Transverse colon (tissue), 4 donors: ENCODE measurements around the gene IL1R1. TPM values are rescaled to one million over a fixed set of nuclear protein-coding genes. Genes with fewer than 3 reads are reported as not detected.

Experiments used
- DNase-seq: peaks from one replicate; pipeline ENCODE4 v3.0.0-alpha.2; 2019
- H3K27ac ChIP-seq, 4 donors: fragments of 200-600 bp; sonication (generic); 2 replicates each; pipeline ENCODE4 v1.5.1; 2016 to 2018; ENCODE audit warnings: inconsistent platforms in 4 of 4
- H3K27me3 ChIP-seq: fragments of 200-600 bp; sonication (generic); 2 replicates; pipeline ENCODE4 v1.5.1; 2017; ENCODE audit warnings: inconsistent platforms
- H3K36me3 ChIP-seq, 4 donors: fragments of 200-600 bp; sonication (generic); 2 replicates each; pipeline ENCODE4 v1.5.1; 2017 to 2019; ENCODE audit warnings: inconsistent platforms in 4 of 4
- H3K4me1 ChIP-seq, 4 donors: fragments of 200-600 bp; sonication (generic); 2 replicates each; pipeline ENCODE4 v1.5.1; 2017 to 2020; ENCODE audit warnings: inconsistent platforms in 4 of 4
- H3K4me3 ChIP-seq, 4 donors: fragments of 200-600 bp; sonication (generic); 1 replicate in 1 of 4; 2 replicates in 3 of 4; pipeline versions ENCODE4 v1.5.1 to v1.6.1; 2017 to 2019; ENCODE audit warnings: inconsistent platforms in 4 of 4
- H3K9me3 ChIP-seq, 2 donors: fragments of 200-600 bp; sonication (generic); 2 replicates each; pipeline ENCODE4 v1.5.1; 2017 to 2019; ENCODE audit warnings: inconsistent platforms in 2 of 2
- EP300 ChIP-seq: sonication (generic); formaldehyde crosslinking; IDR thresholded peaks from one replicate; pipeline ENCODE4 v1.6.1; 2017; ENCODE audit warnings: antibody characterized with exemption, low read depth
- POLR2A ChIP-seq: fragments of 450-650 bp; IDR thresholded peaks from one replicate; pipeline ENCODE4 v1.6.1; 2016; ENCODE audit warnings: antibody characterized with exemption, mild to moderate bottlenecking, moderate library complexity
- POLR2AphosphoS5 ChIP-seq, 3 donors: sonication (generic); formaldehyde crosslinking; IDR thresholded peaks; one replicate each; pipeline ENCODE4 v1.6.1; 2016; ENCODE audit warnings: antibody characterized with exemption in 3 of 3
- WGBS, 2 donors: methylation state at CpG; one replicate each; pipeline ENCODE4 v1.1.5; 2018; ENCODE audit warnings: low coverage in 1 of 2; 5-methylcytosine and 5-hydroxymethylcytosine counted together
- in situ Hi-C, 4 donors: fragments of 200-750 bp; cut with MboI; loops; one replicate each; pipeline versions ENCODE4 v1.15.0 to v1.15.1; 2017; ENCODE audit warnings: low sequenced_read_pairs in 3 of 4, low pct_ligation_motif_present in 1 of 4, low pct_unique_long_range_greater_than_20kb in 1 of 4
- intact Hi-C: fragments of 100-400 bp; cut with DNase I; formaldehyde crosslinking; loops from one replicate; pipeline ENCODE4 v1.15.1; 2023; ENCODE audit warnings: low total_unique reads
- total RNA-seq, 4 donors: library from RNA; depleted of rRNA; stranded (reverse); fragments of >200 nt; gene quantifications; one replicate each; pipeline ENCODE4 v1.1.0, GENCODE V29; 2016
- TF ChIP-seq, protein P1 (sequence below), 5 experiments: fragments of 200-600 bp in 3 of 5; fragments of 450-650 bp in 2 of 5; sonication (generic) in 3 of 5; IDR thresholded peaks; 1 replicate in 2 of 5; 2 replicates in 3 of 5; pipeline ENCODE4 v1.5.1; 2016 to 2017; ENCODE audit warnings: antibody characterized with exemption in 5 of 5, inconsistent platforms in 3 of 5, mild to moderate bottlenecking in 2 of 5, moderate library complexity in 1 of 5

Gene IL1R1
- total RNA-seq, 4 donors from 2014 or later, result 20.2 to 58.0 (median 36.2) TPM

DNA sequence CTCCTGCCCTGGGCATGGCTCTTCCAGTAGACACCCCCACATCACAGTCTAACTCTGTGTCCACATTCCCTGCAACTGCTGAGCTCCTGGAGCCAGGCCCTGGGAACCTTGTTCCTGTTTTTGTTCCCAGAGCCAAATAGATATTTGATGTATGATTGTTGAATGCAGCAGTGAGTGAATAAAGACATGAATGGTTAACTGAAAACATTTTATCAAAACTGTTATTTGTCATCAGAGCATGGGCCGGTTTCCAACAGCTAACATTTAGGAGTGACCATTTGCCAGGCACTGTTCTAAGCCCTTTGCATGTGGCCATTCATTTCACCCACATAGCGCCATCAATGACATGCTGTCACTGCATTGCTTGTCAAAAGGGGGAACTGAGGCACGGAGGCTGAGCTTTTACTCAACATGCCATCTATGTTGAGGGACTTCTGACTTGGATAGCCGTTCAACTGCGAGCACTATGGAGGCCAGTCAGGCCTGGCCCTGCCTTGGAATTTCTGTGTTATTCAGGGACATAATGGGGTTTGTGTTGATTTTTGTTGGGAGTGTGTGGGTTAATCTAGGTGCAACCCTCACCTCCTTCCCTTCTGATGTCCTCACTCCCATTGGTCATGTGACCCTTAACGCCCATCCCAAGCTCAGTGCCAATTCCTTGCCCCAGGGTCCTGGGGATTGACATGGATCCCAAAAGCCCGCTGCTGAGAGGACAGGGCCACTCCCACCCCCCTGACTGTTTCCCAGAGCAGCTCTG, 12.6 kb downstream of the IL1R1 start:
- Histone ChIP-seq H3K27ac (peak overlapping the region; percentile 55 to 71 (median 64)), H3K4me3 (no peak overlapping the region), H3K27me3 (no peaks in the 10 kb centered on the region), H3K4me1 (no peaks in the 10 kb centered on the region), H3K36me3 (peaks cover 0 to 9% (median 0%) of the 10 kb centered on the region in 4 donors), H3K9me3 (no peaks in the 10 kb centered on the region)
- in situ Hi-C loops, result loop anchor here in 2 of 4 donors (25.0 kb wide), 2 partner anchors 118 to 143 kb away; no protein-coding TSS in a partner anchor
- intact Hi-C loops, result loop anchor here (5.0 kb wide), 1 partner anchor 133 kb away; no protein-coding TSS in a partner anchor
- DNase-seq, result no peak
- WGBS, 2 donors, result 90% methylated on average over 6 of the region's 7 CpGs; no CpG with 5 or more reads in 1 of the 2 donors
- no peak for TF ChIP-seq POLR2A
- TF ChIP-seq POLR2AphosphoS5 (IDR thresholded peaks at IDR 0.05), result no peak
- TF ChIP-seq, protein P1, sequence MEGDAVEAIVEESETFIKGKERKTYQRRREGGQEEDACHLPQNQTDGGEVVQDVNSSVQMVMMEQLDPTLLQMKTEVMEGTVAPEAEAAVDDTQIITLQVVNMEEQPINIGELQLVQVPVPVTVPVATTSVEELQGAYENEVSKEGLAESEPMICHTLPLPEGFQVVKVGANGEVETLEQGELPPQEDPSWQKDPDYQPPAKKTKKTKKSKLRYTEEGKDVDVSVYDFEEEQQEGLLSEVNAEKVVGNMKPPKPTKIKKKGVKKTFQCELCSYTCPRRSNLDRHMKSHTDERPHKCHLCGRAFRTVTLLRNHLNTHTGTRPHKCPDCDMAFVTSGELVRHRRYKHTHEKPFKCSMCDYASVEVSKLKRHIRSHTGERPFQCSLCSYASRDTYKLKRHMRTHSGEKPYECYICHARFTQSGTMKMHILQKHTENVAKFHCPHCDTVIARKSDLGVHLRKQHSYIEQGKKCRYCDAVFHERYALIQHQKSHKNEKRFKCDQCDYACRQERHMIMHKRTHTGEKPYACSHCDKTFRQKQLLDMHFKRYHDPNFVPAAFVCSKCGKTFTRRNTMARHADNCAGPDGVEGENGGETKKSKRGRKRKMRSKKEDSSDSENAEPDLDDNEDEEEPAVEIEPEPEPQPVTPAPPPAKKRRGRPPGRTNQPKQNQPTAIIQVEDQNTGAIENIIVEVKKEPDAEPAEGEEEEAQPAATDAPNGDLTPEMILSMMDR (IDR thresholded peaks at IDR 0.05), result no peak

DNA sequence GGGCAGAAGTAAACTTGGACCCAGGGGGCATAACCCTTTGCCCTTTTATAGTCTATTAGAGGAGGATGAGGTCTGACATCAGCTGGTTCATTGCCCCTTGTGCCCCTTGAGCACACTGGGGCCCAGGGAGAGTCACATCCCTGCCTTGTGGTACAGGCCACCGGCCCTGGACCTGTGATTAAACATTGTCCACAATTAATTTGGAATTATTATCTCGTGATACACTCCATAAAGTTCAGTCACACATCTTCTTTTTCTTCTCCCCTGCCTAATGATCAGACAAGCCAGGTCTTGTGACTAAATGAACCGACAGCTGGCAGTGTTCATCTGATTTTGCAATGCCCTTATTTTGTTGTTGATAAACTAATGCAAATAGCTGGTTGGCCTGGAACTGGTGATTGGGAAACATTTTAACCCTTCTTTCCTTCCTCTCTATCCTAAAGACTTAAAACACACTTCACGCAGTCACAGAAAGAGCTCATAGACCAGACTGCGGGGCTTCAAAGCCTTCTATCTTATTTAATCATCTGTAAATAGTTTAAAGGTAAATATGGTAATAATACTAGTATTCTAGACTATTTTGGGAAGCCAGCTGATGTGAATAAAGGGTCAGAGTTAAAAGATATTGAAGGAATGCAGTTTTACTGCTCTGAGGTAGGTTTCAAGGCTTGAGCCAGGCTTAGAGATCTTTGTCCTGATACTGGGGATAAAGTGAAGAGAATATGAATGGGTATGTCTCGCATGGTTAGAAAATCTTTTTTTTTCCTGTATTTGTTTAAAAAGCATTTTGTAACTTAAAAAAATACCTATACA, 13.4 kb downstream of the IL1R1 start:
- Histone ChIP-seq H3K4me1 (no peaks in the 10 kb centered on the region), H3K27ac (peak overlapping the region; percentile 55 to 71 (median 64)), H3K4me3 (no peak overlapping the region), H3K9me3 (no peaks in the 10 kb centered on the region), H3K27me3 (no peaks in the 10 kb centered on the region), H3K36me3 (peaks cover 0 to 9% (median 0%) of the 10 kb centered on the region in 4 donors)
- TF ChIP-seq POLR2A, result no peak
- peak; percentile 20 to 75 (median 57) for TF ChIP-seq POLR2AphosphoS5 (IDR thresholded peaks at IDR 0.05)
- 73 to 78% methylated on average over 5 to 6 of the region's 6 CpGs for WGBS, 2 donors
- DNase-seq, result peak; percentile 26
- intact Hi-C loops, result loop anchor here (5.0 kb wide), 1 partner anchor 134 kb away; no protein-coding TSS in a partner anchor
- in situ Hi-C loops, result loop anchor here in 2 of 4 donors (25.0 kb wide), 2 partner anchors 119 to 144 kb away; no protein-coding TSS in a partner anchor

DNA sequence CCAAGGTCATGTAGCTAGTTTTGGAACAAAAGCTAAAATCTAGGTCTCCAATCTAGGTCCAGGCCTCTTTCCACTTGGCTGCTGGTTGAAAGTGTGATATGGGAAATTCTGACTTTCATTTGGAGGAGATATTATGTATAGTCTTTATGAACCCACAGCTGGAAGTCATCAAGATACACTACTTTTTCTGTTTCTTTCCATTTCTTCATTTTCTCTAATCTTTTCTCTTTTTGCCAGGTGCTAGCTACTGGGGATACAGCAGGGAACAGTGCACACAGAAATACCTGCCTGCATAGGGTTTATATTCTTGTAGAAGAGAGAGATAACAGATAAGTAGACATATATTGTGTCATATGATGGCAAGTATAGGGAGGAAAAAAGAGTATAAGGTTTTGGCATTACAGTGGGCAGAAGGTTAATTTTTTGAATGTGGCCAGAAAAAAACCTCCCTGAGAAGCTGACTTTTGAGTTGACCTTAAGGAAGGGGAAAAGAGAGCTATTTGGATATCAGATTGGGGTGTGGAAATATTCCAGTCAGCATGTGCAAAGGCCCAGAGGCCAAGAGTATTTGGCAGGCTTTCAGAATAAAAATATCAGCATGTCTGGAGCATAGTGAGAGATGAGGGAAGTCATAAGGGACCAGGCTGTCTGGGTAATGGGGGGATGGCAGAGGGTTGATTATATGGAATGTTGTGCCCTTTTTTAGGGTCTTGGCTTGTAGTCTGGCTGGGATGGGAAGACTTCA, 15.6 kb downstream of the IL1R1 start:
- peaks cover 0 to 9% (median 1%) of the 10 kb centered on the region in 4 donors for H3K4me1 ChIP-seq
- H3K36me3 ChIP-seq, result peaks cover 0 to 9% (median 0%) of the 10 kb centered on the region in 4 donors
- no peaks in the 10 kb centered on the region for H3K9me3 ChIP-seq
- H3K27ac ChIP-seq, result no peak overlapping the region
- no peak overlapping the region for H3K4me3 ChIP-seq
- intact Hi-C loops, result loop anchor here (5.0 kb wide), 1 partner anchor 136 kb away; no protein-coding TSS in a partner anchor
- DNase-seq, result no peak
- in situ Hi-C loops, result loop anchor here in 2 of 4 donors (25.0 kb wide), 2 partner anchors 121 to 146 kb away; no protein-coding TSS in a partner anchor
- no peaks in the 10 kb centered on the region for H3K27me3 ChIP-seq
- TF ChIP-seq POLR2AphosphoS5 (IDR thresholded peaks at IDR 0.05), result no peak
- TF ChIP-seq, protein P1 (IDR thresholded peaks at IDR 0.05), result no peak
- TF ChIP-seq EP300, result no peak
- no peak for TF ChIP-seq POLR2A

DNA sequence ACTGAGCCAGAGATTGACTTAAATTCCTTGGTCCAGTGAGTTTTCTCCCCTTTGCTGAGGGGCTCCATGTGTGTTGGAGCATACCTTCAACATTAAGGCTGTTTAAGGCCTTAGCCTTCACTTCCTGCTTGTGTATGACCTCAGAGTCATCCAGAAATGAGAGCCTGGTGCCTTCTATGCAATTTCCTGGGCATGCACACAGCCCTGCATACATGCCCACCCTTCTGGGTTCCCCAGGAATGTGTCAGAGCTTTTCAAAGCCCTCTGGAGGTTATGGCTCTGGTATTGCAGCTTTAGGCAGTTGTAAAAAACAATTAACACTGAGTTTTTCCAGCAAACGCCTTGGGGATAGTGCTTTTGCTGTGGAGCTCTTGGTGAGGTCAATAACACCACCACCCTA, 16.7 kb downstream of the IL1R1 start:
- no peak for DNase-seq
- intact Hi-C loops, result loop anchor here (5.0 kb wide), 1 partner anchor 137 kb away; no protein-coding TSS in a partner anchor
- H3K36me3 ChIP-seq, result peaks cover 0 to 3% (median 0%) of the 10 kb centered on the region in 4 donors
- H3K4me3 ChIP-seq, result no peak overlapping the region
- no peaks in the 10 kb centered on the region for H3K9me3 ChIP-seq
- in situ Hi-C loops, result loop anchor here in 2 of 4 donors (25.0 kb wide), 2 partner anchors 122 to 147 kb away; no protein-coding TSS in a partner anchor
- peak overlapping the region in 2 of 4 donors; percentile 1 to 7 for H3K27ac ChIP-seq
- no peaks in the 10 kb centered on the region for H3K27me3 ChIP-seq
- H3K4me1 ChIP-seq, result peaks cover 0 to 9% (median 1%) of the 10 kb centered on the region in 4 donors
- TF ChIP-seq POLR2A, result no peak
- TF ChIP-seq EP300, result no peak
- TF ChIP-seq, protein P1 (IDR thresholded peaks at IDR 0.05), result no peak
- TF ChIP-seq POLR2AphosphoS5 (IDR thresholded peaks at IDR 0.05), result no peak
- 20 to 31% methylated on average over 1 of the region's 1 CpG for WGBS, 2 donors
